Measurements from ENCODE around the gene TMEM39A. TPM values are rescaled to one million over a fixed set of nuclear protein-coding genes. Genes with fewer than 3 reads are reported as not detected.

TMEM39A gene
- total RNA-seq, 3 donors from 2014 or later, result 30.2 to 53.7 (median 36.4) TPM

DNA sequence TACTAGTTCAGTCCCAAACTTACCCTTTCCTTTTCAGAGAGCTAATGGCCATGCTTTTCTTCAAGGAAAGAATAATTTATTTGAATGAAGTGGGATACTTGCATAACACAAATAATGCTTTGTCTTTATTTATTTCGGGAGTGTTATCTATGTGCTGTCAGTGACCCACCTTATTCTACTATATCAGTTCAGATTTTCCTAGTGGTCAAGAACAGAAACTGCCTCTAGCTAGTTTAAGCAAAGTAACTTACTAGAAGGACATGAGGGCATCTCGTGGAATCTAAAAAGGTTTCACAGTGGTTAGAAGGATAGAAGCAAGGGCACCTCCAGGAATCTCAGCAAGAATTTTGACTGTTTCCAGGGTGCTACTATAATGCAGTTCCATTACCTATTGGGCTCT is 31.2 kb upstream of the TMEM39A start:
- Histone ChIP-seq H3K9me3 (no peaks in the 10 kb centered on the region), H3K4me3 (no peak overlapping the region), H3K36me3 (peaks cover 4% of the 10 kb centered on the region), H3K27me3 (no peaks in the 10 kb centered on the region), H3K4me1 (no peaks in the 10 kb centered on the region), H3K27ac (no peak overlapping the region)
- intact Hi-C loops (cut with DNase I; ENCODE audit: low total_unique reads), result no loop called here
- TF ChIP-seq POLR2A (IDR thresholded peaks at IDR 0.05) (no peak), POLR2AphosphoS5 (IDR thresholded peaks at IDR 0.05) (no peak), CTCF (IDR thresholded peaks at IDR 0.05) (no peak)
- no peak for DNase-seq (ENCODE audit: low spot score in 2 of 2)

- Histone ChIP-seq H3K27me3 (no peaks in the 10 kb centered on the region), H3K4me3 (no peak overlapping the region), H3K27ac (no peak overlapping the region), H3K9me3 (no peaks in the 10 kb centered on the region), H3K36me3 (peaks cover 4% of the 10 kb centered on the region), H3K4me1 (no peaks in the 10 kb centered on the region)
- TF ChIP-seq CTCF (IDR thresholded peaks at IDR 0.05) (no peak), POLR2A (IDR thresholded peaks at IDR 0.05) (no peak), POLR2AphosphoS5 (IDR thresholded peaks at IDR 0.05) (no peak)
- intact Hi-C loops (cut with DNase I; ENCODE audit: low total_unique reads), result no loop called here
- DNase-seq (ENCODE audit: low spot score in 2 of 2), result no peak
These were observed 29.4 kb upstream of the TMEM39A start for GRCh38 chr3:119492810-119493209.

GRCh38 chr3:119492128-119492527 is 28.7 kb upstream of the TMEM39A start:
- no peaks in the 10 kb centered on the region for H3K4me1 ChIP-seq
- TF ChIP-seq CTCF (IDR thresholded peaks at IDR 0.05) (no peak), POLR2A (IDR thresholded peaks at IDR 0.05) (no peak), POLR2AphosphoS5 (IDR thresholded peaks at IDR 0.05) (no peak)
- no peaks in the 10 kb centered on the region for H3K27me3 ChIP-seq
- intact Hi-C loops (cut with DNase I; ENCODE audit: low total_unique reads), result no loop called here
- no peak overlapping the region for H3K27ac ChIP-seq
- no peaks in the 10 kb centered on the region for H3K9me3 ChIP-seq
- no peak overlapping the region for H3K4me3 ChIP-seq
- H3K36me3 ChIP-seq, result peaks cover 4% of the 10 kb centered on the region
- no peak for DNase-seq (ENCODE audit: low spot score in 2 of 2)

- TF ChIP-seq POLR2AphosphoS5 (IDR thresholded peaks at IDR 0.05) (no peak), CTCF (IDR thresholded peaks at IDR 0.05) (no peak)
- Histone ChIP-seq H3K27ac (no peak overlapping the region), H3K9me3 (no peaks in the 10 kb centered on the region), H3K4me3 (no peak overlapping the region), H3K36me3 (peaks cover 4% of the 10 kb centered on the region), H3K27me3 (no peaks in the 10 kb centered on the region), H3K4me1 (no peaks in the 10 kb centered on the region)
- intact Hi-C loops (cut with DNase I; ENCODE audit: low total_unique reads), result no loop called here
- no peak for DNase-seq (ENCODE audit: low spot score in 2 of 2)
These were observed 26.7 kb upstream of the TMEM39A start for GRCh38 chr3:119490153-119490552.

- DNase-seq (ENCODE audit: low spot score in 2 of 2), result no peak
- Histone ChIP-seq H3K4me3 (no peak overlapping the region), H3K27me3 (no peaks in the 10 kb centered on the region), H3K9me3 (no peaks in the 10 kb centered on the region), H3K36me3 (no peaks in the 10 kb centered on the region), H3K4me1 (no peaks in the 10 kb centered on the region), H3K27ac (no peak overlapping the region)
- intact Hi-C loops (cut with DNase I; ENCODE audit: low total_unique reads), result no loop called here
- no peak for TF ChIP-seq CTCF (IDR thresholded peaks at IDR 0.05)
- TF ChIP-seq POLR2A (IDR thresholded peaks at IDR 0.05), result no peak
- TF ChIP-seq POLR2AphosphoS5 (IDR thresholded peaks at IDR 0.05), result no peak
These were observed 22.1 kb upstream of the TMEM39A start for GRCh38 chr3:119485563-119485962.

Measured in breast epithelium (tissue), 4 donors.